ENCODE results near the gene CCDC90B. TPM values are rescaled to one million over a fixed set of nuclear protein-coding genes. Genes with fewer than 3 reads are reported as not detected.

The CCDC90B gene
- total and polyA plus RNA-seq, 2 of the 8 experiments (the other 6 are each of a cell fraction or from before 2014, with no cell fraction given): 21.8 to 54.5 TPM

DNA sequence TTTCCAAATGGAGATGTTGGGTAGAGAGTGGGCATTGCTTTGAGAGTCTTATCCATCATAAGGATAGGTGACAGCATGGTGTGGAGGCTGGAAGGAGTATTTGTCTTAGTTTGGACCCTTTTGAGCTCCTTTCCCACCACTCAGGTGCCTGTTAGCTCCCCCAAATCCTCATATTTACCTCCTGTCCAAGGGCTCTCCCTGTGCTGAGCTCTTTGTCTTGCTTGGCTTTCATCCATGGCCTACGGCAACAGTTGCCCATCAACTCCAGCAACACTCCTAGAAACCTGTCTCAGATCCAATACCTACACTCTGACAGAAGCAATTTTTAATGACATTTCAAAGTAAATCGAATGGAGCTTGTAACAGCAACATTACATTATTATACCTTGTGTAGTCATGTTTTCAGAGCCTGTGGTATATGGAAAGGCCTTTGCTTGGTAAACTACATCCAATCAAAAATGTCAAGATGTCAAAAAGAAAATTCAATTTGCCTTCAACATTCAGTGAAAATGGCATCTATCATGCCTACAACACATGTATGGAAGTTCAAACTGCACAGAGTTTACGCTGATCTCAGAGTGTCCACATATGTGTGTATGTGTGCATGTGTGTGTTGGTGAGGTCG lies 49.4 kb upstream of the CCDC90B start:
- no peak for FAIRE-seq
- Histone ChIP-seq H3K79me2 (ENCODE audit: control insufficient read depth in 1 of 2, insufficient read depth in 2 of 2, low read length in 2 of 2) (no peaks in the 10 kb centered on the region), H3K4me1 (replicated peaks in 1 of 4; ENCODE audit: control insufficient read depth in 3 of 4, insufficient read depth in 4 of 4, low read length in 3 of 4) (no peaks in the 10 kb centered on the region), H4K8ac (ENCODE audit: extremely low read depth, insufficient read depth, low read length) (no peak overlapping the region), H3K27me3 (replicated peaks in 1 of 4; ENCODE audit: control insufficient read depth in 3 of 4, extremely low read depth in 1 of 4, insufficient read depth in 3 of 4, low read length in 3 of 4) (no peaks in the 10 kb centered on the region), H4K20me1 (replicated peaks in 1 of 2; ENCODE audit: control insufficient read depth in 1 of 2, insufficient read depth in 2 of 2, low read length in 2 of 2) (no peaks in the 10 kb centered on the region), H3K23ac (ENCODE audit: insufficient read length) (no peak overlapping the region), H3K4me2 (ENCODE audit: insufficient read depth in 1 of 2, low read depth in 2 of 2, low read length in 2 of 2) (no peak overlapping the region), H2AK5ac (ENCODE audit: low read depth, low read length) (no peak overlapping the region), H2BK20ac (ENCODE audit: low read length) (no peak overlapping the region), H2BK120ac (replicated peaks; ENCODE audit: low read depth, low read length) (no peak overlapping the region), H3K27ac (ENCODE audit: low read depth, low read length) (no peak overlapping the region), H3K36me3 (ENCODE audit: control insufficient read depth in 2 of 4, insufficient read depth in 4 of 4, low read length in 3 of 4) (no peaks in the 10 kb centered on the region), H3K56ac (replicated peaks; ENCODE audit: insufficient read length, low read depth, low read length) (no peak overlapping the region), H2BK5ac (ENCODE audit: low read depth, low read length) (no peak overlapping the region), H3K18ac (ENCODE audit: extremely low read depth, low read length) (no peak overlapping the region), H3K4ac (replicated peaks; ENCODE audit: insufficient read length, low read depth, low read length) (no peak overlapping the region), H3K23me2 (ENCODE audit: low read depth, low read length) (no peaks in the 10 kb centered on the region), H4K91ac (replicated peaks; ENCODE audit: insufficient read length, low read length) (no peak overlapping the region), H2AFZ (ENCODE audit: low read length) (no peak overlapping the region), H2BK15ac (ENCODE audit: low read length) (no peak overlapping the region), H3K9me3 (ENCODE audit: insufficient read depth in 2 of 2, low read depth in 1 of 2, low read length in 1 of 2) (no peaks in the 10 kb centered on the region), H4K5ac (ENCODE audit: insufficient read length, low read depth, low read length) (no peak overlapping the region), H3K4me3 (ENCODE audit: extremely low read depth in 1 of 4, insufficient read depth in 2 of 4, low read depth in 3 of 4, low read length in 4 of 4) (no peak overlapping the region), H3K79me1 (ENCODE audit: low read depth, low read length) (no peaks in the 10 kb centered on the region), H3K14ac (ENCODE audit: insufficient read length) (no peak overlapping the region), H3K9ac (replicated peaks in 1 of 4; ENCODE audit: extremely low read depth in 1 of 4, low read depth in 3 of 4, low read length in 3 of 4) (no peak overlapping the region), H2BK12ac (ENCODE audit: low read depth, low read length) (no peak overlapping the region)
- ChIA-PET POLR2A (ENCODE audit: partially characterized antibody) (no interaction called here), CTCF (ENCODE audit: partially characterized antibody) (no interaction called here)
- no peak for DNase-seq (ENCODE audit: low read depth in 1 of 2, low spot score in 2 of 2)
- 92% methylated on average over 4 of the region's 4 CpGs; no CpG with 5 or more reads in 1 of the 2 experiments for WGBS, 2 experiments (ENCODE audit: extremely low coverage in 1 of 2, insufficient coverage in 1 of 2, insufficient read length in 1 of 2, insufficient replicate concordance in 2 of 2, low coverage in 1 of 2, low lambda C conversion rate in 2 of 2, missing lambda C conversion rate in 1 of 2)
- TF ChIP-seq SP4 (IDR thresholded peaks at IDR 0.05; ENCODE audit: low read length) (no peak), GTF2F1 (IDR thresholded peaks at IDR 0.05; ENCODE audit: borderline replicate concordance, low read depth, low read length) (no peak), TEAD4 (IDR thresholded peaks at IDR 0.05; ENCODE audit: low read depth, low read length) (no peak), TAF7 (optimal IDR thresholded peaks at IDR 0.05; ENCODE audit: borderline replicate concordance, low read depth, low read length) (no peak), SIX5 (IDR thresholded peaks at IDR 0.05; ENCODE audit: low read depth, low read length) (no peak), HDAC6 (IDR thresholded peaks at IDR 0.05; ENCODE audit: low read depth, low read length) (no peak), KDM4A (IDR thresholded peaks at IDR 0.05; ENCODE audit: low read depth, low read length, severe bottlenecking) (no peak), EP300 (IDR thresholded peaks at IDR 0.05; ENCODE audit: borderline replicate concordance in 1 of 2, low read depth in 2 of 2, low read length in 2 of 2) (no peak), ZNF274 (IDR thresholded peaks at IDR 0.05; ENCODE audit: borderline replicate concordance, extremely low read depth, low read length) (no peak), MAFK (IDR thresholded peaks at IDR 0.05; ENCODE audit: low read depth, low read length) (no peak), KDM5A (IDR thresholded peaks at IDR 0.05; ENCODE audit: low read length) (no peak)
- TF ChIP-seq, protein P1, sequence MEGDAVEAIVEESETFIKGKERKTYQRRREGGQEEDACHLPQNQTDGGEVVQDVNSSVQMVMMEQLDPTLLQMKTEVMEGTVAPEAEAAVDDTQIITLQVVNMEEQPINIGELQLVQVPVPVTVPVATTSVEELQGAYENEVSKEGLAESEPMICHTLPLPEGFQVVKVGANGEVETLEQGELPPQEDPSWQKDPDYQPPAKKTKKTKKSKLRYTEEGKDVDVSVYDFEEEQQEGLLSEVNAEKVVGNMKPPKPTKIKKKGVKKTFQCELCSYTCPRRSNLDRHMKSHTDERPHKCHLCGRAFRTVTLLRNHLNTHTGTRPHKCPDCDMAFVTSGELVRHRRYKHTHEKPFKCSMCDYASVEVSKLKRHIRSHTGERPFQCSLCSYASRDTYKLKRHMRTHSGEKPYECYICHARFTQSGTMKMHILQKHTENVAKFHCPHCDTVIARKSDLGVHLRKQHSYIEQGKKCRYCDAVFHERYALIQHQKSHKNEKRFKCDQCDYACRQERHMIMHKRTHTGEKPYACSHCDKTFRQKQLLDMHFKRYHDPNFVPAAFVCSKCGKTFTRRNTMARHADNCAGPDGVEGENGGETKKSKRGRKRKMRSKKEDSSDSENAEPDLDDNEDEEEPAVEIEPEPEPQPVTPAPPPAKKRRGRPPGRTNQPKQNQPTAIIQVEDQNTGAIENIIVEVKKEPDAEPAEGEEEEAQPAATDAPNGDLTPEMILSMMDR (IDR thresholded peaks at IDR 0.05; ENCODE audit: control extremely low read depth in 1 of 3, insufficient read depth in 1 of 3, low read depth in 1 of 3, low read length in 3 of 3): no peak

Measured in H1 (cell line).